Smooth muscle cell (in vitro differentiated cells): ENCODE measurements around the gene PRR14. TPM values are rescaled to one million over a fixed set of nuclear protein-coding genes. Genes with fewer than 3 reads are reported as not detected.

Experiments
- DNase-seq: peaks from one replicate; lab custom pipeline; 2025; ENCODE audit not compliant: unreplicated experiment; lab: John Stamatoyannopoulos, UW
- H2AFZ ChIP-seq: fragments of 200-600 bp; sonication (generic); 2 replicates; pipeline ENCODE4 v1.6.0; 2016; ENCODE audit warnings: antibody characterized with exemption, low read depth, mild to moderate bottlenecking
- H3F3A ChIP-seq: fragments of 200-600 bp; sonication (generic); 2 replicates; pipeline ENCODE4 v1.6.0; 2017; ENCODE audit warnings: antibody characterized with exemption, low read depth
- H3K27ac ChIP-seq: fragments of 200-600 bp; sonication (generic); 2 replicates; pipeline ENCODE4 v1.5.1; 2016; ENCODE audit warnings: low read depth, mild to moderate bottlenecking
- H3K27me3 ChIP-seq: fragments of 200-600 bp; sonication (generic); 2 replicates; pipeline ENCODE4 v1.6.1; 2016; ENCODE audit warnings: low read depth, mild to moderate bottlenecking
- H3K36me3 ChIP-seq: fragments of 200-600 bp; sonication (generic); 2 replicates; pipeline ENCODE4 v1.5.1; 2016; ENCODE audit warnings: low read depth
- H3K4me1 ChIP-seq: fragments of 200-600 bp; sonication (generic); 2 replicates; pipeline ENCODE4 v1.5.1; 2016; ENCODE audit warnings: low read depth
- H3K4me2 ChIP-seq: fragments of 200-600 bp; sonication (generic); 2 replicates; pipeline ENCODE4 v1.6.0; 2016; ENCODE audit warnings: mild to moderate bottlenecking
- H3K4me3 ChIP-seq: fragments of 200-600 bp; sonication (generic); 2 replicates; pipeline ENCODE4 v1.5.1; 2016; ENCODE audit warnings: mild to moderate bottlenecking
- H3K79me2 ChIP-seq: fragments of 200-600 bp; sonication (generic); 2 replicates; pipeline ENCODE4 v1.6.0; 2016; ENCODE audit warnings: low read depth, mild to moderate bottlenecking
- H3K9ac ChIP-seq: fragments of 200-600 bp; sonication (generic); 2 replicates; pipeline ENCODE4 v1.6.0; 2016; ENCODE audit warnings: low read depth
- H3K9me3 ChIP-seq: fragments of 200-600 bp; sonication (generic); replicated peaks from 2 replicates; pipeline ENCODE4 v1.5.1; 2016; ENCODE audit warnings: low read depth
- H4K20me1 ChIP-seq: fragments of 200-600 bp; sonication (generic); 2 replicates; pipeline ENCODE4 v1.6.0; 2016; ENCODE audit warnings: low read depth
- WGBS: methylation state at CpG from one replicate; pipeline ENCODE4 v1.1.7; 2016; ENCODE audit warnings: low lambda C conversion rate; 5-methylcytosine and 5-hydroxymethylcytosine counted together
- polyA plus RNA-seq: library from polyadenylated mRNA; unstranded; fragments of >200 nt; fragmentation: Nextera tagmentation; extraction: Ambion mirVana; gene quantifications from 2 replicates; pipeline ENCODE4 v1.2.1, GENCODE V29; 2016
- total RNA-seq: library from RNA; depleted of rRNA; stranded (reverse); fragments of >200 nt; gene quantifications from 2 replicates; pipeline ENCODE4 v1.2.3, GENCODE V29; 2014
- TF ChIP-seq, protein P1 (sequence below): fragments of 200-600 bp; sonication (generic); IDR thresholded peaks from 2 replicates; pipeline ENCODE4 v1.5.1; 2017; ENCODE audit warnings: borderline replicate concordance, mild to moderate bottlenecking, antibody characterized with exemption; ENCODE audit not compliant: insufficient read depth, poor library complexity, severe bottlenecking

Gene PRR14
- total and polyA plus RNA-seq, 2 experiments from 2014 or later: 16.7 to 22.0 TPM

DNA sequence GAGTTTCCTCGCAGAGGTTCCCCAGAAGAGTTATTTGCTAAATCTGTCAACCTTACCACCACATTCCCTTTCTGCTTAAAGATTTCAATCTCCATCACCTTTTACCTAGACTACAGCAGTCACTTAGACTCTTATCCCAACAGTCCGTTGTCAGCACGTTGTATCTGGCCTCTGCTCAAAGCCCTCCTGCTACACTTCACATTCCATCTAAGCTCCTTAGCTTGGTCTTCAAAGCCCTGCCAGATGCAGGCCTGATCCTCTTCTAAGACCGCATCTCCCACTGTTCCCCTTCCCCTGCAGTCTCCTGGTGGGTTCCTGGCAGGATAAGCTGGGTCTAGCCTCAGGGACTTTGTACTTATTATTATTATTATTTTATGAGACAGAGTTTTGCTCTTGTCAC, 37.9 kb downstream of the PRR14 start:
- no peaks in the 10 kb centered on the region for H3K9me3 ChIP-seq
- H3K36me3 ChIP-seq: no peaks in the 10 kb centered on the region
- H3F3A ChIP-seq: no peaks in the 10 kb centered on the region
- H4K20me1 ChIP-seq: no peaks in the 10 kb centered on the region
- H3K4me2 ChIP-seq: no peak overlapping the region
- 76% methylated on average over 4 of the region's 4 CpGs for WGBS
- no peak overlapping the region for H3K4me3 ChIP-seq
- H3K27me3 ChIP-seq: no peaks in the 10 kb centered on the region
- no peak for DNase-seq
- H3K27ac ChIP-seq: no peak overlapping the region
- no peak overlapping the region for H3K9ac ChIP-seq
- no peaks in the 10 kb centered on the region for H3K4me1 ChIP-seq
- H2AFZ ChIP-seq: no peak overlapping the region
- H3K79me2 ChIP-seq: no peaks in the 10 kb centered on the region
- TF ChIP-seq, protein P1, sequence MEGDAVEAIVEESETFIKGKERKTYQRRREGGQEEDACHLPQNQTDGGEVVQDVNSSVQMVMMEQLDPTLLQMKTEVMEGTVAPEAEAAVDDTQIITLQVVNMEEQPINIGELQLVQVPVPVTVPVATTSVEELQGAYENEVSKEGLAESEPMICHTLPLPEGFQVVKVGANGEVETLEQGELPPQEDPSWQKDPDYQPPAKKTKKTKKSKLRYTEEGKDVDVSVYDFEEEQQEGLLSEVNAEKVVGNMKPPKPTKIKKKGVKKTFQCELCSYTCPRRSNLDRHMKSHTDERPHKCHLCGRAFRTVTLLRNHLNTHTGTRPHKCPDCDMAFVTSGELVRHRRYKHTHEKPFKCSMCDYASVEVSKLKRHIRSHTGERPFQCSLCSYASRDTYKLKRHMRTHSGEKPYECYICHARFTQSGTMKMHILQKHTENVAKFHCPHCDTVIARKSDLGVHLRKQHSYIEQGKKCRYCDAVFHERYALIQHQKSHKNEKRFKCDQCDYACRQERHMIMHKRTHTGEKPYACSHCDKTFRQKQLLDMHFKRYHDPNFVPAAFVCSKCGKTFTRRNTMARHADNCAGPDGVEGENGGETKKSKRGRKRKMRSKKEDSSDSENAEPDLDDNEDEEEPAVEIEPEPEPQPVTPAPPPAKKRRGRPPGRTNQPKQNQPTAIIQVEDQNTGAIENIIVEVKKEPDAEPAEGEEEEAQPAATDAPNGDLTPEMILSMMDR: no peak

DNA sequence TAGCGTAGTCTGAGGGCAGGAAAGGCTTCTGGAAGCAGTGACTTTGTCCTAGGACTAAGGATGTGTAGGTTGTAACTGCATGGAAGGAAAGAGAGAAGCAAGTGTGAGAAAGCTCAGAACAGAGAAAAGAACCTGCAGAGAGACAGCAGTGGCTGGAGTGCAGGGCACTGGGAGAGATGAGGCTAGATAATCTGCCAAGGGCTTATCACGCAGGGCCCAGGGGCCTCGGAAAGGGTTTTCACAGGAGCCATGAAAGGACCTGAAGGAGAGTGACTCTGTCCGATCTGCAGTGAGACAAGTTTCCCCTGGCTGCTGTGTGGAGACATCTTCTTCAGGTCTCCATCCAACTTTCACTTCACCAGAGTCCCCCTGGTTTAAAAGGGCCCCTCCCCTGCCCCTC, 41.1 kb downstream of the PRR14 start:
- H3K4me3 ChIP-seq: no peak overlapping the region
- H2AFZ ChIP-seq: no peak overlapping the region
- TF ChIP-seq, protein P1: no peak
- H3K9ac ChIP-seq: no peak overlapping the region
- H3K4me2 ChIP-seq: no peak overlapping the region
- no peaks in the 10 kb centered on the region for H3K4me1 ChIP-seq
- H3F3A ChIP-seq: no peaks in the 10 kb centered on the region
- no peaks in the 10 kb centered on the region for H4K20me1 ChIP-seq
- H3K36me3 ChIP-seq: no peaks in the 10 kb centered on the region
- H3K79me2 ChIP-seq: no peaks in the 10 kb centered on the region
- H3K27me3 ChIP-seq: no peaks in the 10 kb centered on the region
- no peaks in the 10 kb centered on the region for H3K9me3 ChIP-seq
- no peak for DNase-seq
- no peak overlapping the region for H3K27ac ChIP-seq
- WGBS: 39% methylated on average over 4 of the region's 4 CpGs

DNA sequence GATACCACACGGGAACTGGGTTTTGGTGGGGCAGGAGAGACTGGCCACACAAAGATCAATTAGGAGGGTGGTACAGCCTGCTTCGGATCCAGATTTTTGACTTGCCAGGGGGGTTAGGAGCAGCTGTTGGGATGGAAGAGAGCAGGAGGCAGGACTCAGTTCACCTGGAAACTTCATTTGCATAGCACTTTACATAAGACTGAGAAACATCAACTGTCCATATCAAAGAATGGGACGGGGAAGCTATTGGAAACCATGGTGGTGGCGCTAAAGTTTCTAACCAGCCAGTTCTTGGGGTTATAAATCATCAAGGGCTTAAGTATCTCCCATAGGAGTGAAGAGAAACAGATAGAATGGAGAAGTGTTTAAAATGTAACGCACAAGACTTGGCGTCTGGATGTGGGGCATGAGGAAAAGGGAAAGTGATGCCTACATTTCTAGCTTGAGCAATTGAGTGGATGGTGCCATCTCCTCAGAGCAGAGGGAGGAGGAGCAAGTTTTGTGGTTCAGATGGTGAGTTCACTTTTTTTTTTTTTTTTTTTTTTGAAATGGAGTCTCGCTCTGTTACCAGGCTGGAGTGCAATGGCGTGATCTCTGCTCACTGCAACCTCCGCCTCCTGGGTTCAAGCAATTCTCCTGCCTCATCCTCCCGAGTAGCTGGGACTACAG, 41.8 kb downstream of the PRR14 start:
- DNase-seq: no peak
- no peaks in the 10 kb centered on the region for H3K9me3 ChIP-seq
- no peaks in the 10 kb centered on the region for H3F3A ChIP-seq
- no peak overlapping the region for H3K27ac ChIP-seq
- no peaks in the 10 kb centered on the region for H3K36me3 ChIP-seq
- no peaks in the 10 kb centered on the region for H4K20me1 ChIP-seq
- H3K27me3 ChIP-seq: no peaks in the 10 kb centered on the region
- H3K4me2 ChIP-seq: no peak overlapping the region
- no peak overlapping the region for H2AFZ ChIP-seq
- H3K79me2 ChIP-seq: no peaks in the 10 kb centered on the region
- WGBS: 44% methylated on average over 10 of the region's 10 CpGs
- H3K4me3 ChIP-seq: no peak overlapping the region
- H3K4me1 ChIP-seq: peaks cover 2% of the 10 kb centered on the region
- TF ChIP-seq, protein P1: no peak
- H3K9ac ChIP-seq: no peak overlapping the region
